Measurements from ENCODE around the gene CSMD2.

The CSMD2 gene

DNA sequence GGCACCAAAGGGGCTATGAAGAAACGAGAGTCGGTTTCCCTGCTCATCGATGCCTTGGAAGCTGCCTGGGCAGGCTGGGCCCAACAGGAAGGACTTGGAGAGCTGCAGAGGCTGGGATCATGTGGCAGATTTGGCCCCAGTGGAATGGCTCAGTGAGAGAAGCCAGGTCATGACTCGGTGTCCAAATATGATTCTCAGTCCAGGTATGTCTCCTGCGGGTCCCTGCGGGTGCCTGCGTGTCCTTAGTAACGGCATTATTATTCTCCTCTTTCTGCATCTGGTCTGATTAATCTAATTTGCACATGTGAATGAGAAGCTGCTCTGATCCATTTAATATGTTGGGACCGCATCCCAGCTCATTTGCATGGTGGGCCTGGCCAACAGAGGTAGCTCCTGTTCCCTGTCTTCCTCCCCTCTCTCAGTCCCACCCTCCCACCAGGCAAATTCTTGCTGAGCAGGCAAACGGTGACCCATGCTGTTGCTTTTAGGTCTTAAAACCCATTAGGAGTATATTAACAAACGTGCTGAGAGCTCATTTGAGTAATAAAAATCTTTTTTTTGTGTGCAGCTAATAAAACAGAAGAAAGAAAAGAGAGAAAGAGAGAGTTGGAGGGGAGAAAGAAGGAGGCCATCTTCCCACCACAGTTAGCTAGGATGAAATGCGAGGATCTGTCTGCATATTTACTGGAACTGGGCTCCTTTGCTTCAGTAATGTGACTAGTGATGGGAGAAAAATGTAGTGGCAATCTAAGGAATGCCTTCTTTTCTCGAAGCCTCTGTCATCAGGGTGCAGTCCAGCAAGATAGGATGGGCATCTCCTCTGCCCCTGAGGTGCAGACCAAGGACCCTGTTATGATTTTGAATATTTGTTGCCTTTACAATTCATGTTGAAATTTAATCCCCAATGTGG lies 167.6 kb downstream of the CSMD2 start:
- DNase-seq (ENCODE audit: low read depth in 2 of 2), result no peak

DNA sequence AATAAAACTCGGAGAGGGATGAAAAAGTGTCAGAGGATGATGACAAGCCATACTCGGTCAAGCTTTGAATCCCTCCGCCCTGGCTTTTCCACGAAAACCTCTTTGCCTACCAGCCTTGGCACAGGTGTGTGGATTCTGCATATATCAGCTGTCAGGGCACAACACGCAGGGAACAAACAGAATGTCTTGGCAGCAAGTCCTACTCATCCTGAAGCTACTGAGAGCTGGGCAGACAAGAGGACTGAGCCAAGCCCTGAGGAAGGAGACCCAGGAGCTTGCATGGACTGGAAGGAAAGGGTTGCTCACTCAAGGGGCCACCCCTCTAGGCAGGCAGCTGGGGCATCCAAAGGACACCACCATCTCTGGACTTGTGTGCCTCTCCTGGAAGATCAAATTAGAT lies 168.7 kb downstream of the CSMD2 start:
- no peak for DNase-seq (ENCODE audit: low read depth in 2 of 2)

DNA sequence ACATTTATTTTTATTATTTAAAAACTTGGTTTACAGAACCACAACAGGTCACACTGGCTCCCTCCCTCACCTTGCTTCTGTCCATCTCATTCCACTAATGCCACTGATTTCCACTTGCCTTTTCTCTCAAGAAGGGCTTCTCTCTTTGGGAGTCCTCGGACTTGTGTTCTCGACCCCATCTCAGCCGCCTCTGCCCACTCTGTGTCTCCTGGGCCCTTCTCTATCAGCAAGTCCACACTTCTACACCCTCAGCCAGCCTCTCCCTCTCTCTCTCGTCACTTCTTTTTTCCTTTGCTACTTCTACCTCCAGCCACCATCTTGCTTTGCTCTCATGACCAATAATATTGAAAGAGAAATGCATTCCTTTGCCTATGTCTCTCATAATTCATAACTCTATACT lies 171.7 kb downstream of the CSMD2 start:
- no peak for DNase-seq (ENCODE audit: low read depth in 2 of 2)

- no peak for DNase-seq (ENCODE audit: low read depth in 2 of 2)
Observed at GRCh38 chr1:33990281-33990680, 174.7 kb downstream of the CSMD2 start.

DNA sequence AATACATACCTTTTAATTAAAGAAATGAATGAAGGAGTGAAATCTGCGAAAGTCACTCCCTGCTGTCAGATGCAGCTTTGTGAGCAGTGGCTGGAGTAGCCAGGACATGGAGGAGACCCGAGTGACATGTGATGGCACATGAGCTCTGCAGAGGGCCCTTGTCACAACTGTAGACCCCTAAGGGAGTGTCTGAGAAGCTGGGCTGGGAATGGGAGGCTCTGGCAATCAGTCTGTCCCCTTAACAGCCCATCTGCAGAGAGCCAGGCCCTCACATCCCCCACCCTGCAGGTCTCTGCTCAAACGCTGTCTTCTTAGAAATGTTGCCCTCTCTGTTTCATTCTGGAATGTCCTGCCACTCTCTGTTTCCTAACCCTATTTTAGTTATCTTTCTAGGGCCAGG lies 176.9 kb downstream of the CSMD2 start:
- DNase-seq (ENCODE audit: low read depth in 2 of 2), result no peak

GRCh38 chr1:33986390-33987095 lies 178.5 kb downstream of the CSMD2 start:
- no peak for DNase-seq (ENCODE audit: low read depth in 2 of 2)

- no peak for DNase-seq (ENCODE audit: low read depth in 2 of 2)
Observed at GRCh38 chr1:33985656-33986055, 179.4 kb downstream of the CSMD2 start.

- DNase-seq (ENCODE audit: low read depth in 2 of 2), result no peak
Observed at GRCh38 chr1:33984906-33985565, 180.0 kb downstream of the CSMD2 start.

GRCh38 chr1:33982419-33982818 lies 182.6 kb downstream of the CSMD2 start:
- DNase-seq (ENCODE audit: low read depth in 2 of 2), result no peak

DNA sequence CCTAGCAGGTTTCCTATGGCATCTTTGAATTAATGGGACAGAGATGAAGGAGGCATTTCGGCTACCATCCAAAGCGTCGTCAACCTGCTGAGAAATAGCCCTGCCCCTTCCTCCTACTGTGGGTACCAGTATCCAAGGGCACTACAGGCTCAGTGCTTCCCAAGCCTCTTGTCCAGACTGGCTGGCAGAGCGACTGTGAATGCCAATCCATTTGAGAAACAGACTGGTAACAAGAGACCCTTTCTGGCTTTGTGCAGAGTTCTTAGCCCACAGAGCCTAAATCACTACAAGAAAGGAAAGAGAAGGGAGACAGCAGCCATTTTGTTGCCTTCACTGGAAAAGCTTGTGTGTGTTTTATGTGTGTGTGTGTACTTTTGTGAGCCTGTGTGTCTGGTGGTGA lies 185.7 kb downstream of the CSMD2 start:
- DNase-seq (ENCODE audit: low read depth in 2 of 2), result no peak

GRCh38 chr1:33975961-33976360 lies 189.1 kb downstream of the CSMD2 start:
- DNase-seq (ENCODE audit: low read depth in 2 of 2), result no peak

GRCh38 chr1:33973799-33974545 lies 191.1 kb downstream of the CSMD2 start:
- no peak for DNase-seq (ENCODE audit: low read depth in 2 of 2)

DNA sequence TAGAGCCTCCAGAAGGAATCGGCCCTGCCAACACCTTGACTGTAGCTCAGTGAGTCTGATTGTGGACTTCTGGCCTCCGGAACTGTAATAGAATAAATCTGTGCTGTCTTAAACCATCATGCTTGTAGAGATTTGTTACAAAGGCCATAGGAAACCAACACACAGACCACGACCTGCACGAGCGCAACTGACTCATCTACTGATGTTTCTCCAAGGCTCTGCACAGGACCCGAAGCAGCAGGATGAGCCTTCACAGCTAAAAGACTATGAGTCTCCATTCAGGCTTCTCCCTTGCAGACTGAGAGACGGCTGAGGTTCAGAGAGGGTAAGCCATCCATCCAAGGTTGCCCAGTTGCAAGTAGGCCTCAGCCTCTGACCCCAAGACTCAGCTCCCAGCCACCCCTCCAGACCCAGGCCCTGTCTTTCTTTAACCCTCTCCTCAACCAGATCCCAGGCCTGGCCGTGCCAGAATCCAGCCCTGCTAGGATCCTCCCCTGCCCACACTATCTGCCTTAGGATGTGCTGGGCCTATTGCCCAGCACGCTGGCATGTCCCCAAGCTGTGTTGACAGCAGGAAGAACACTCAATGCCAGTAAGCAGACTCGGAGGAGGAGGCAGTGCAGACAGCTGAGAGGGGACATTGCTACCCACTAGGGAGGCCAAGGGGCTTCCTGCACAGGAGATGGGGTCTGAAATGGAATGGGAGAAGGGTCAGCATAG lies 192.2 kb downstream of the CSMD2 start:
- no peak for DNase-seq (ENCODE audit: low read depth in 2 of 2)

DNA sequence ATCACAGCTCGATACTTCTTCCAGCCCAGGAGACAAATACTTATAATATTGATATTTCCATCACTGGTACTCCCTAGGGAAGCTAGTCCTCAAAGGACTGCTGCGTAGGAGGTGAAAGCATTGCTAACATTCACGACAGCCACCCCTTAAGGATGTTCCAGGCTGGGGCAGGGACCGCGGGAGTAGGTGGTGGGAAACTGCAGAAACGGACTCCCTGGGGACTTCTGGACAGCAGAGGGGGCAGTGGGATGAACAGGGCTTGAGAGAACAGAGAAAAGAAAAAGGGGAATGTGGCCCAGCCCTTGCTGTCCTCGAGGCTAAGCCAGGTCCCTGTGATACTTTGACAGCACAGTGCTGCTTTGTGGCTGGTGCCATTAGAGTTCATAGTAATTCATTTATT lies 193.1 kb downstream of the CSMD2 start:
- DNase-seq (ENCODE audit: low read depth in 2 of 2), result no peak

DNA sequence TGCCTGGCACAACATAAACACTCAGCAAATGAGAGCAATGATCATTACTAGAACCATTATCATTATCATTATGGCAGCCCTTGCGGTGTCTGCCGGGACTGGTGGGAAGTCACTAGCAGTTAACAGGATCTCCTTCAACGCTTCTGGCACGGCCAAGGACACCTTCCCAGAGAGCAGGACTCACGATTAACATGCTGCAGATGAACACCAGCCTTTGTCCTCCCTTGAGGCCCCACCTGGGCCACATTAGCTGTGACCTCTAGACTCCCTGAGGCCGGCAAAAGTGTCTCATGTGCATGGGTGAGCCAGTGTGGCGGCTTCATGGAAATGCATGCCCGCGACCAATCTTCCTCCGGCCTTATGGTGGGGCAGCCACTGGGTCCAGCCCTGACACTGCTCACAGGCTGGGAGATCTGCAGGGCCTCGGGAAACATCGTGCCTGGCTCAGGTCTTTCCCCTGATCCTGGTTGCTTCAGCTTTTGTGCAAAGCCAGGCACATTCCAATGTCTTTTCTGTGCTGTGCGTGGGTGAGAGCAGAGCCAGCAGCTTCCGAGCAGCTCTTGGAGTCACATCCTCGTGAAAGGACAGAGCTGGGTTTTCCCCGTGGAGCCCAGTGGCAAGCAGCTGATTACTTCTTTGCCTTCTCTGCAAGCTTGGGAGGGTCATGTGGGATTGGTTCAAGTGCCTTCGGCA lies 193.9 kb downstream of the CSMD2 start:
- DNase-seq (ENCODE audit: low read depth in 2 of 2), result no peak

GRCh38 chr1:33970148-33970825 lies 194.7 kb downstream of the CSMD2 start:
- DNase-seq (ENCODE audit: low read depth in 2 of 2), result no peak

- DNase-seq (ENCODE audit: low read depth in 2 of 2), result no peak
Observed at GRCh38 chr1:33966346-33967141, 198.5 kb downstream of the CSMD2 start.

GRCh38 chr1:33965086-33965485 lies 199.9 kb downstream of the CSMD2 start:
- DNase-seq (ENCODE audit: low read depth in 2 of 2), result no peak

DNA sequence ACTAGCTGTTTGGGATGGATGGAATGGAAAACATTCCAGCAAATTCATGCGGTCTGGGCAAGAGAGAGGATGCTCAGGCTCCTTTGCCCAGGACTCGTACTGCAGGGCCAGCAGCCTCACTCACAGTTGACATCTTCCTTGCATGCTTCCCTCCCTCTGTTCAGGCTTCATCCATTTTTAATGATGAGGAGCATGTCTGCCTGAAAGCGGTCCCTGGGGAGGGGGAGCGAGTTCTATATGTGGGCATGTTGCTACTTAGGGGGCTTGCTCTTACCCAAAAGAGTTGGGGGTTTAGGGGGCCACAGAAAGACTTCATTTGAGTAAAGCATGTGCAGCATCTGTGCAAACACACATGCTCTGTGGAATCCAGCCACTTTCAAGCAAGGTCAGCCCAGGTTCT lies 203.0 kb downstream of the CSMD2 start:
- DNase-seq (ENCODE audit: low read depth in 2 of 2), result no peak
